B cell (primary cell): ENCODE results near the gene GIMAP8. TPM values are rescaled to one million over a fixed set of nuclear protein-coding genes. Genes with fewer than 3 reads are reported as not detected.

Experiments
- ATAC-seq: fragments of 200-7000 bp; cut with Tn5 transposase; one replicate; pipeline ENCODE4 v1.10.0; 2021; ENCODE audit warnings: low read depth, mild to moderate bottlenecking, moderate number of reproducible peaks, moderate library complexity
- CTCF ChIA-PET: fragments of 350-600 bp; sonication (Branson Sonifier 250); formaldehyde crosslinking; loops from one replicate; lab custom pipeline; 2021; ENCODE audit warnings: antibody characterized with exemption, inconsistent platforms; lab: Charles Lee
- POLR2A ChIA-PET: fragments of 350-600 bp; sonication (Branson Sonifier 250); formaldehyde crosslinking; loops from one replicate; lab custom pipeline; 2021; ENCODE audit warnings: antibody characterized with exemption; lab: Charles Lee
- DNase-seq: peaks from one replicate; pipeline ENCODE4 v3.0.0; 2013
- H2AFZ ChIP-seq: 2 replicates; pipeline ENCODE4 v1.6.1; 2012; ENCODE audit warnings: mild to moderate bottlenecking, low read depth, low read length; ENCODE audit not compliant: insufficient read depth, poor library complexity, severe bottlenecking
- H3K27ac ChIP-seq, 2 donors: 1 replicate in 1 of 2; 2 replicates in 1 of 2; pipeline ENCODE4 v1.5.1; 2012 to 2013; ENCODE audit warnings: low read length in 2 of 2, mild to moderate bottlenecking in 2 of 2, moderate library complexity in 1 of 2
- H3K27me3 ChIP-seq, 4 experiments: fragments of 200-600 bp in 1 of 4; sonication (generic) in 1 of 4; replicated peaks in 1 of 4; 1 replicate in 2 of 4; 2 replicates in 2 of 4; pipeline versions ENCODE4 v1.6.1 to v1.7.0; 2013 to 2016; ENCODE audit warnings: low read length in 3 of 4, mild to moderate bottlenecking in 2 of 4, mixed read lengths in 1 of 4, moderate library complexity in 1 of 4; ENCODE audit not compliant: insufficient read depth in 4 of 4, control insufficient read depth in 3 of 4; ENCODE audit errors: control extremely low read depth in 1 of 4
- H3K36me3 ChIP-seq, 2 experiments: replicated peaks in 1 of 2; 1 replicate in 1 of 2; 2 replicates in 1 of 2; pipeline versions ENCODE4 v1.6.1 to v1.7.1; 2013; ENCODE audit warnings: low read length in 1 of 2; ENCODE audit not compliant: insufficient read depth in 2 of 2, control insufficient read depth in 1 of 2; ENCODE audit errors: control extremely low read depth in 1 of 2, extremely low read depth in 1 of 2
- H3K4me1 ChIP-seq, 2 donors: fragments of 200-600 bp in 1 of 2; sonication (generic) in 1 of 2; 1 replicate in 1 of 2; 2 replicates in 1 of 2; pipeline versions ENCODE4 v1.5.1 to v1.6.1; 2013 to 2017; ENCODE audit warnings: low read length in 2 of 2; ENCODE audit not compliant: control insufficient read depth in 2 of 2, insufficient read depth in 2 of 2
- H3K4me2 ChIP-seq: replicated peaks from 2 replicates; pipeline ENCODE3; 2012; ENCODE audit warnings: mild to moderate bottlenecking, low read depth, low read length; ENCODE audit not compliant: poor library complexity, severe bottlenecking
- H3K4me3 ChIP-seq, 5 experiments: fragments of 200-600 bp in 1 of 5; sonication (generic) in 1 of 5; 1 replicate in 3 of 5; 2 replicates in 2 of 5; pipeline versions ENCODE4 v1.5.1 to v1.7.0; 2011 to 2016; ENCODE audit warnings: low read length in 4 of 5, mild to moderate bottlenecking in 4 of 5, low read depth in 2 of 5, control low read depth in 1 of 5, moderate library complexity in 1 of 5; ENCODE audit not compliant: insufficient read depth in 1 of 5; ENCODE audit errors: control extremely low read depth in 1 of 5, extremely low read depth in 1 of 5
- H3K79me2 ChIP-seq: fragments of 200-600 bp; sonication (generic); one replicate; pipeline ENCODE4 v1.6.0; 2016; ENCODE audit warnings: low read length; ENCODE audit not compliant: control insufficient read depth, insufficient read depth
- H3K9ac ChIP-seq: fragments of 200-600 bp; sonication (generic); 2 replicates; pipeline ENCODE4 v1.6.1; 2017; ENCODE audit warnings: mild to moderate bottlenecking, low read length, moderate library complexity
- H3K9me3 ChIP-seq, 3 donors: one replicate each; pipeline versions ENCODE4 v1.6.1 to v1.7.1; 2013; ENCODE audit warnings: low read length in 2 of 3; ENCODE audit not compliant: control insufficient read depth in 2 of 3, insufficient read depth in 1 of 3; ENCODE audit errors: control extremely low read depth in 1 of 3
- H4K20me1 ChIP-seq: 2 replicates; pipeline ENCODE4 v1.6.0; 2012; ENCODE audit warnings: mild to moderate bottlenecking, low read length; ENCODE audit not compliant: insufficient read depth, control insufficient read depth, poor library complexity, severe bottlenecking
- H3K27ac Mint-ChIP-seq: one replicate; pipeline ENCODE4 v1.8.0; 2021; ENCODE audit warnings: mixed read lengths
- H3K27me3 Mint-ChIP-seq: one replicate; pipeline ENCODE4 v1.8.0; 2021; ENCODE audit warnings: mixed read lengths
- H3K4me1 Mint-ChIP-seq: one replicate; pipeline ENCODE4 v1.8.0; 2021; ENCODE audit warnings: mixed read lengths
- H3K4me3 Mint-ChIP-seq: one replicate; pipeline ENCODE4 v1.8.0; 2021; ENCODE audit warnings: mixed read lengths
- H3K9me3 Mint-ChIP-seq: one replicate; pipeline ENCODE4 v1.8.0; 2022; ENCODE audit warnings: mixed read lengths; ENCODE audit not compliant: insufficient read depth
- CTCF ChIP-seq: fragments of 200-600 bp; IDR thresholded peaks from one replicate; pipeline ENCODE4 v1.8.0; 2022; ENCODE audit warnings: antibody characterized with exemption, mild to moderate bottlenecking
- EZH2 ChIP-seq: IDR thresholded peaks from 2 replicates; pipeline ENCODE4 v1.6.1; 2012; ENCODE audit warnings: borderline replicate concordance, low read depth, mild to moderate bottlenecking, moderate library complexity, low read length; ENCODE audit not compliant: insufficient read depth, poor library complexity, severe bottlenecking
- WGBS: methylation state at CpG from one replicate; pipeline ENCODE4 v1.1.5; 2013; ENCODE audit warnings: missing lambda C conversion rate; ENCODE audit not compliant: insufficient coverage; 5-methylcytosine and 5-hydroxymethylcytosine counted together
- intact Hi-C: fragments of 100-400 bp; cut with micrococcal nuclease; formaldehyde crosslinking; loops from one replicate; pipeline ENCODE4 v1.10.0; 2022
- polyA plus RNA-seq: library from polyadenylated mRNA; depleted of rRNA; stranded (reverse); fragments of >200 nt; gene quantifications from 2 replicates; pipeline ENCODE4 v1.2.3, GENCODE V29; 2012
- total RNA-seq, 2 donors: library from RNA; stranded (reverse); fragments of 120-200 nt in 1 of 2; gene quantifications; 1 replicate in 1 of 2; 2 replicates in 1 of 2; pipeline versions ENCODE4 v1.2.3 to v1.2.4, GENCODE V29; 2013 to 2022

The GIMAP8 gene
- total and polyA plus RNA-seq, 2 donors (not counting 1 experiment from before 2014, with no cell fraction given) = 0.34 to 0.47 TPM

- TF ChIP-seq CTCF (no peak), EZH2 (no peak)
Observed at GRCh38 chr7:150444674-150445365, 5.6 kb upstream of the GIMAP8 start.

More at GRCh38 chr7:150444674-150445365, 5.6 kb upstream of the GIMAP8 start:
- H3K27ac ChIP-seq = no peak overlapping the region
- intact Hi-C loops = loop anchor here (5.0 kb wide), 1 partner anchor 452 kb away; no protein-coding TSS in a partner anchor
- H3K27me3 ChIP-seq = peaks cover 0 to 12% (median 4%) of the 10 kb centered on the region in 4 experiments
- DNase-seq (no peak), ATAC-seq (no peak)
- H3K27me3 Mint-ChIP-seq = peaks cover 4% of the 10 kb centered on the region
- peaks cover 0 to 3% of the 10 kb centered on the region in 2 experiments for H3K36me3 ChIP-seq
- no peak overlapping the region for H2AFZ ChIP-seq
- no peak overlapping the region for H3K4me3 Mint-ChIP-seq
- WGBS = 37% methylated on average over 7 of the region's 7 CpGs
- peaks cover 6% of the 10 kb centered on the region for H3K9me3 Mint-ChIP-seq
- no peak overlapping the region for H3K4me3 ChIP-seq
- ChIA-PET CTCF (interaction anchor here (0.6 kb wide), 1 partner anchor 11 kb away, joined by 3 read pairs; no protein-coding TSS in a partner anchor), POLR2A (no interaction called here)
- H3K9ac ChIP-seq = no peak overlapping the region
- peak overlapping the region; percentile 20 for H3K27ac Mint-ChIP-seq
- H3K9me3 ChIP-seq = peaks cover 0 to 12% (median 9%) of the 10 kb centered on the region in 3 donors
- peaks cover 27% of the 10 kb centered on the region for H3K4me1 Mint-ChIP-seq
- no peaks in the 10 kb centered on the region for H3K79me2 ChIP-seq
- H3K4me1 ChIP-seq = peaks cover 8 to 22% of the 10 kb centered on the region in 2 donors
- no peaks in the 10 kb centered on the region for H4K20me1 ChIP-seq
- H3K4me2 ChIP-seq = no peak overlapping the region
